ENCODE results near the gene EML3.
A peak's percentile ranks its signal among the peaks of the same experiment; 100 is the strongest.
"Not testable (repeated sequence)": the region's sequence is repeated elsewhere in the genome, so short reads cannot be mapped to it uniquely, and the experiment has no call there.

Gene EML3

GRCh38 chr11:62616957-62617356 lies 4.4 kb upstream of the EML3 start:
- not testable (repeated sequence) for DNase-seq

GRCh38 chr11:62615521-62615920 lies 2.9 kb upstream of the EML3 start:
- DNase-seq, result no peak

DNA sequence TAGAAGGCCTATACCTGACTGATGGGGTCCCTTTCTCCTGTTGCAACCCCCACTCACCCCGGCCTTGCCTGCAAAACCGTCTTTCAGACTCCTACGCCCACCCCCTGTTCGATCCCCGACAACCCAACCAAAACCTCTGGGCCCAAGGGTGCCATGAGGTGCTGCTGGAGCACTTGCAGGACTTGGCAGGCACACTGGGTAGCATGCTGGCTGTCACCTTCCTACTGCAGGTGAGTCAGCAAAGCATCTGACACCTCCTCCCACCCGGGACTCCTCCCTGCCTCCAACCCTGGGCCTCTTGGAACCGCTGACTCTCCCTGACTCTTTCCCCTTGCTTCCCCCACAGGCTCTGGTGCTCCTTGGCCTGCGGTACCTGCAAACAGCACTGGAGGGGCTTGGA lies 1.7 kb upstream of the EML3 start:
- no peak for DNase-seq

DNA sequence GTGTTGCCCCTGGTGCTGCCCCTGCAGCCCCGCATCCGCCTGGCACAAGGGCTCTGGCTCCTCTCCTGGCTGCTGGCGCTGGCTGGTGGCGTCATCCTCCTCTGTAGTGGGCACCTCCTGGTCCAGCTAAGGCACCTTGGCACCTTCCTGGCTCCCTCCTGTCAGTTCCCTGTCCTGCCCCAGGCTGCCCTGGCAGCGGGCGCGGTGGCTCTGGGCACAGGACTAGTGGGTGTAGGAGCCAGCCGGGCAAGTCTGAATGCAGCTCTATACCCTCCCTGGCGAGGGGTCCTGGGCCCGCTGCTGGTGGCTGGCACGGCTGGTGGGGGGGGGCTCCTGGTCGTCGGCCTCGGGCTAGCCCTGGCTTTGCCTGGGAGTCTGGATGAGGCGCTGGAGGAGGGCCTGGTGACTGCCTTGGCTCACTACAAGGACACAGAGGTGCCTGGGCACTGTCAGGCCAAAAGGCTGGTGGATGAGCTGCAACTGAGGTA lies 760 bp upstream of the EML3 start:
- DNase-seq, result no peak

DNA sequence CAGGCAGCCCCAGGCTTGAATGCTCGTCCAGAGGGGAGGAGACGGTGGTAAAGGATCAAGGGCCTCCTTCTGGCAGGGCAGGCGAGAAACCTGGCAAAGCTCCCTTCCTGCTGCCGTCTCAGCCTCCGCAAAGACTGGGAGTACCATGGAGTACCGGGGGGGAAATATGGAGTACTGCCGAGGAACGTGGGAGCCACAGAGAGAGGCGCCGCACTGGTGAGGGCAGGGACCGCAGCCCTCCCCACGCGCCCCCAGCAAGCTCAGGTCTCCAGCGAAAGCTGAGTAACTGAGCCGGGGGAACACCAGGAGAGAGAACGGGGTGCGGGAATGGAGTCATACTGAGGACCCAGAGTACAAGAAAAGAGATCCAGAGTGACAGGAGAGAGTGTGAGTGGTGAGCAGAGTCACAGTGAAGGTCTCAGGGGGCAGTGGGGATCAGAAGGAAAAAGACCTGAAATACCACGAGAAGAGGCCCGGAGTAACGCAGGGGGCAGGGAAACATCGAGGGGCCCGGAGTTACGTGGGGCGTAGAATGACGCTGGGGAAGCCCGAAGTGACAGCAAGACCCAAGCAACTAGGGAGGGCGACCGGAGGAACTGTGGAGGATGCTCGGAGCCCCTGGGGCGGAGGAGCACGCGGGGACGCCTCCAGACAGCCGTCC lies 740 bp downstream of the EML3 start:
- DNase-seq, result peak; percentile 42

DNA sequence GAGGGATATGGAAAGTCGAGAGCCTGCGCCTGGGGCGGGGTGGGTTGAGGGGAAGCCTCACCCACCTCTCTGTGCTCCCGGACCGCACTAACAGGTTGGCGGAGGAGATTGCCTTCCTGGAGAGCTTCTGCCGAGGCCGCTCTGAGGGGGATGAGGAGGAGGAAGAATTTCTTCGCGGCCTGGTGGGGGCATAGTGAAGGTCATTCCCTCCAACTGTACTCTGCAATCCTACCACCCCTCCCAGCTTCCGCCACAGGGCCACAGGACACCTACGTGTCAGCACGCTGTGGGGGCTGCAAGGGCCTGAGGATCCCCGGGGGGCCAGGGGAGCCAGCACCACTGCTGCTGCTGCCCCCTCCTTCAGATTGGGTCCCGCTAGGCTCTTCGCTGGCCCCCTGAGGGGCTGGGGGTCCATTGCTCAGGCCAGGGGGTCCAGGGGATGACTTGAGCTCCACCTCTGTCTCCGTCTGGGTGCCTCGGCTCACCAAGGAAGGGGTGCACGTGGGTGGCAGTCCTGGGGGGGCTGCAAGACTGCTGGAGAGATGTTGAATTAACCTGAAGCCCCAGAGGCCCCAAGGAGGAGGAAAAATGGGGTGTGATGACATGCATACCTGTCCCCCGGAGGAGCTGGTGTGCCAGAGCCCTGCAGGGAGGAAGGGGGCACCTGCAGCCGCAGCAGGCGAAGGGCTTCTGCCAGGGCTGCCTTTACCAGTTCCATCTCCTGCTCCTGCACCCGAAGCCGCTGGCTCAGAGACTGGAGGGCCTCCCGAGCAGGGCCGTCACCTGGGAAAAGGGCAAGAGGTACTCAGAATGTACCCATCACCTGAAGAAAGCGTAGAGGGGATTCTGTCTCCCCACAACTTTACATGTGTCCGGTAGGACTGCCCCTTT lies 1.5 kb downstream of the EML3 start:
- no peak for DNase-seq

DNA sequence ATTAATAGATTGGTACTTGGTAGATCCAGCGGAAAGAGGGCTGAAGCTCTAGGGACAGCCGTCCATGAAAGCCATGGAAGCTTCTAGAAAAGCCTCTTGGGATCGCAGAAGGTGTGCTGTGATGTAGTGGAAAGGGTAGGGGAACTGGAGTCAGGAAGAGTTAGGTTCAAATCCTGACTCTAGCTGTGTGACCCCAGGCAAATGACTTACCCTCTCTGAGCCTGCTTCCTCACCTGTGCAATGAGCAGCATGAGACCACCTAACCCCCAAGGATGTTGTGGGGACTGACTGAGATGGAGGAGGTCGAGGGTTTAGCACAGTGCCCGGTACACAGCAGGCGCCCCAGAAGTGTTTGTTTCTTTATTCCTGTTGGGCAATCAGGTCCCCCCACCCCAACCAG lies 2.2 kb downstream of the EML3 start:
- no peak for DNase-seq

- DNase-seq, result no peak
Measured at GRCh38 chr11:62608776-62609175, 3.8 kb downstream of the EML3 start.

DNA sequence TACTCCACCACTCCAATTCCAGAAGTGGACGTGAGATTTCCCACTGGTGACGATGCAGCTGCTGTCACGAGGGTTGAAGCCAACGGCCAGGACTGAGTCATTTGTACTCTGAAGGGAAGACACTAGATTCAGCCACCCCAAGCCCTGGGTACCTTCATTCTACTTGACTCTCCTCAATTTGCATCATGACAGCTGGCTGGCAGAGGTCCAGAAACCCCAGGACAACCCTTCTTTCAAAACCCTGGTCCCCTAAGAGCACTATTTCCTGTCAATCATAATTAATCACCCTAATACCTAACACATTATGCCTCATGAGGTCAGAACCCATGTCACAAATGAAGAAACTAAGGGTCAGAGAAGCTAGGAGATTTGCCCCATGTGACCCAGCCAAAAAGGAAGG lies 4.9 kb downstream of the EML3 start:
- no peak for DNase-seq

DNA sequence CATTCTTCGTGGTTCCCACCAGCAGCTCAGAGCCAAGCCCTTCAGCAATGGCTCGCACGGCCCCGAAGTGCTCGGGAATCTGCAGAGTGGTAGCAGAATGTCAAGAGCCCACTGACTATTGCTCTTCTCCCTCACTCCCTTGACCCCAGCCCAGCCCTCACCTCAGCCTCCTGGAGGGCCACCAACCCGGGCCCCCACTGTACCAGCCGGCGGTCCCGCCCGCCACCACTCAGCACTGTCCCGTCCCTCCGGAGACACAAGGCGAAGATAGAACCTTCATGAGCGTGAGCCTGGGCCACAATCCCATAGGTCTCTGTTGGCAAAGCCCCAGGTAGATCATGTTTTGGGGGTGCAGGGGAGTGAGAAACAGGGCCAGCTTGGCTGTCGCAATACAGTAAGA lies 6.7 kb downstream of the EML3 start:
- DNase-seq, result no peak

DNA sequence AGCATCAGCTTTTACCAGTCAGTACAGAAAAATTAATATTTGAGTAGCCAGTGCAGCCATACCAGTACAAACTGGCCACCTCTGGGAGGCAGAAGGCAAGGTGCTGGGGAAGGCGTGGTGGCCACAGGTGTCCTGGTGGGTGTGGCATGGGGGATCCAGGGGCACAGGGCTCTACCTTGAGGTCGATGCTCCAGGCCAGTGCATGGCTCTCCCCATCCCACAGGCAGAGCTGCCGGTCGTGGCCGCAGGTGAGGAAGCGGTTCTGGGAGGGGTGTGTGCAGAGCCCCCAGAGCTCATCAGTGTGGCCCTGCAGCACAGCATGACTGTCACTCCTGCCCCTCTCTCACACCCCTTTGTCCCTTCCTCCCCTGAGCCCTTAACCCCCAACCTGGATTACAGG lies 7.1 kb downstream of the EML3 start:
- no peak for DNase-seq

- DNase-seq, result no peak
Measured at GRCh38 chr11:62604460-62605120, 8.0 kb downstream of the EML3 start.

GRCh38 chr11:62603776-62604299 lies 8.7 kb downstream of the EML3 start:
- no peak for DNase-seq

DNA sequence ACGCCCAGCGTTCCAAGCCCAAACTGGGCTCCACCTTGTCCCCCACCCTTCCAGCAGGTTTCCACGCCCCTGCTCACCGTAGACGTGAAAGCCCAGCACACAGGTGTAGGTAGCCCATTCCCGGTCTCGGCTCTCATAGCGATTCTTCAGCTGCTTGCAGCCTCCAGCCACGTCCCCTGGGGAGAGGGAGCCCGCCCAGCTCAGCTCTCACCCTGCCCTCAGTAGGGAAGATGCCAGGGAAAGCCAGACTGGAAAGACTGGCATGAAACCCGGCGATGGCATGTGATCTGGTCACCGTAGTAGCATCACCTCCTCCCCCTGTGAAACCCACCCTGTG lies 9.5 kb downstream of the EML3 start:
- DNase-seq, result no peak

GRCh38 chr11:62602141-62603071 lies 10.2 kb downstream of the EML3 start:
- peak; percentile 69 for DNase-seq

DNA sequence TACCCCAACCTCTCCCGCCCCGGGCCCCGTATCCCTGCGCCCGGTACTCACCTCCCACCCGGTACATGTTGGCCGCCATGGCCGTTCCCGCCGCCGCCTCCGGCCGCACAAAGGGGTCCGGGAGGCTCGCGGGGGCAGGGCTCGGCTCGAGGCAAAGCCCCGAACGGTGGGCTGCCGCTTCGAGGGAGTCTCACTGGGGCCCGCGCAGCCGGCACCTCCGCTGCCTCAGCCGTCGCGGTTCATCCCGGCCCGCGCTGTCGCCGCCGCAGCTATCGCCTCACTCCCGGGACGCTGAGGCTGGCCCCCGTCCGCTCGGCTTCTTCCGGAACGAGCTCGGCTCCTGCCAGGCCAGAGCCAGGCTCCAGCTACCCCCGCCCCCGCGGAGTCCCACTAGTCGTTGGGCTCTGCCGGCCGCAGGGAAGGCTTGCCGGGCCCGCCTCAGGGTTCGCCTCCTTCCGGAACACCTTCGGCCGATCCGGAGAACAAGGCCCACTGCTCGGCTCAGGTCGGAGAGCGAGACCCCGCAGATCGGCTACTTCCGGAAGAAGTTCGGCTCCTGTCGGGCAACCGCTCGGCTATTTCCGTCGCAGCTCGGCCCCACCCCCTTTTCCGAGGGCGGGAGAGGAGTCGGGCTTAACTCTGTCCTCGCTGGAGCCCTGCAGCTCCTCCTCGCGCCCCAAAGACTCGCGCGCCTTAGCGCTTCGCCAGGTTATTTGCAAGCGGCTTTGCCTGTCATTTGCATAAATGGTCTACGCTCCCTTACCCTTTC lies 11.0 kb downstream of the EML3 start, which contains the start of gene MTA2:
TSS of gene MTA2 (minus strand) at position 494 of the 769 bp plus-strand sequence. CDS start at position 79, 415 bp downstream.
- DNase-seq, result peak; percentile 97

- peak; percentile 32 for DNase-seq
Measured at GRCh38 chr11:62601122-62601371, 11.5 kb downstream of the EML3 start.

- no peak for DNase-seq
Measured at GRCh38 chr11:62600367-62601121, 12.0 kb downstream of the EML3 start.

GRCh38 chr11:62599901-62600300 lies 12.7 kb downstream of the EML3 start:
- no peak for DNase-seq

DNA sequence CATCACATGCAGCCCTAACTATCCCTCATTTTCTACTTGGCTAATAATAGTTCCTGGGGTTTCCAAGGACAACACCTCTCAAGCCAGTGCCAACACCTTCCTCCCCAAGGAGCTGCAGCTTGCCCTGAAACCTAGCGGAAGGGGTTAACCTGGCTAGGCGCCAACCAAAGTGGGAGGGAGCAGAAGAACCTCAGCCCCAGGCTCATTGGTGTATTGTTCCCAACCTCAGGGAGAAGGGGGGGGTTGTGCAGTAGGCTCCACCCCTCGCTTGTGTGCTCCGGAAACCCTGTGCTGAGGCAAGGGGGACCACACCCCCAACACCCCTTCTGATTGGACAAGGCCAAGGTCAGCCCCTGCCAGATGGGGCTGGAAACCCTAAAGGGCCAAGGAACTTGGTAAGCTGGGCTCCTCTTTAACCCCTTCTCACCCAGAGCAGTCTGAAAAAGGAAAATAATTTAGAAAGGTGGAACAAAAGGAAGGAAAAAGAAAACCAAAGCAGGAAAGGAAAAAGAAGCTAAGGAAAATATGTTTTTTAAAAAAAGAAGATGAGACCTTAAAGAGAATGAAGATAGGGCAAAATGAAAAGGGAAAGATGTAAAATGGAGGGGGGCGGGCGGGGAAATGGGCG lies 13.4 kb downstream of the EML3 start:
- DNase-seq, result peak; percentile 98

- DNase-seq, result no peak
Measured at GRCh38 chr11:62595124-62595523, 17.5 kb downstream of the EML3 start.

All from fibroblast of skin of right quadriceps (primary cell).